Ramos (cell line): Measurements from ENCODE around the gene DSCAM.

Source experiments
- in situ Hi-C: fragments of 300-500 bp; cut with MboI; formaldehyde crosslinking; loops from one replicate; pipeline ENCODE4 v1.14.3; 2022; ENCODE audit warnings: low sequenced_read_pairs; ENCODE audit not compliant: unreplicated experiment

DSCAM gene

DNA sequence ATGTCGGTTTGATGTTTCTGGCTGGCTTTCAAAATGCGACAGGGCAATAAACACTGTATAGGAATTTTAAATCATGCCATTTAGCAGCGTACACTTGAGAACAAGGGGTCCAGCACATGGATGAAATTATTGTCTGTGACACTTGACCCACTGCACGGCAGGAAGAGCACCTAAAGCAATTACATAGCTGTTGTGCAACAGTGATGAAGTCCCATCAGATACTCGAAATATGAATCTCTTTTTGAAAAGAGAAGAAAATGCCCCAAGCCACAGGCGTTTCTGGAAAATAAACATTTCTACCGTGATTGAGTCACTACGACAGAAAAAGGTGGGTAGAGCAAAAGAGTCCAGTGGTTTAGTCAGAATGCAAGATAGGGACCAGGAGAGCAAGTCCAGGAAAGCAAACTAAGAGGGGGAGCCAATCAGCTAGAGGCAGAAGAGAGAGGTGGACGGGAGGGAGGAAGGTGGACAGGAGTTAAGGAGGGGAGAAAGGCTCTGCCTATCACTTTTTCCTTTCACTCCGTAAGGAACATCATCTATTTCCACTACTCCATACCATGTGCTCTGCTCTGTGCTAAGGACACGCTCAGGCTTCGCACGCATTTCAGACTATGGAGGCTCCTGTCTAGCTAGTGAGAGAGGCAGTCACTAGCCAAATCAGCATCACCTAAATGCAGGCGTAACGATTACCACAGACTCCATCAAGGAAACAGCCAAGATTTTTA lies 6.4 kb downstream of the DSCAM start:
- in situ Hi-C loops: no loop called here

DNA sequence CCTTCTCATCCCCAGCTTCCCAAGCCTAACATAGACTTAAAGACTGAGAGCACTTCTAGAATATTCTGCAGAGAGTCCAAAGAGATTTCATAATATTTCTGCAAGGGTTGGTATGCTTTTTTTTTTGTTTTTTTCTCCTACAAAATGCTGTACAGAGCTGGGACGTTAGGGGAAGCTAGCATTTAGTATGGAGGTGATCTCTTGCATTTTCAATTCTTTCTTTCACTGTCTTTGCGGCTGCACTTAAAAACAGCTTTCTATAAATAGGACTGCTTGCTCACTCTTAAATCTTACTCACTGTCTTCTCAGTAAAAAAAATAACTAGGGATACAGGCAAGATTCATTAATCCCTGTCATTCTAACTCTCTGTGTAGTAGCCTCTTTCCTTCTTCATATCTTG lies 7.4 kb downstream of the DSCAM start:
- in situ Hi-C loops: no loop called here

DNA sequence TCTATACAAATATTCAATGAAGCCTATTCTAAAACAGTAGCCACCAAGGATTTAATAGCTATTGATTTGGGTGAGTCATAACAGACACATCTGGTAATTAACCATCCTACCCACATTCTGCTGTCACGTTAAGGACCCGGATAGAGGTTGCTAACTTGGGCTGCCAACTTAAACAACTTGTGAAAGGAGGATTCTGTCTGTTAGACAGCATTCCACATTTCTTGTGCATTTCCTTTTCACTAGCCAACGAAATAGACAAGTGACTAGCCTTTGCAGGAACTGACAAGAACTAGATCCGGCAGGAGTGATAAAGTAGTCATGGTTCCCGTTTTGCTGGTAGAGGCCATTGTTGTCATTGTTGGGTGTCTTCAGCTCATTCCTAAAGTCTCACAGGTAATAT lies 9.5 kb downstream of the DSCAM start:
- in situ Hi-C loops: no loop called here

DNA sequence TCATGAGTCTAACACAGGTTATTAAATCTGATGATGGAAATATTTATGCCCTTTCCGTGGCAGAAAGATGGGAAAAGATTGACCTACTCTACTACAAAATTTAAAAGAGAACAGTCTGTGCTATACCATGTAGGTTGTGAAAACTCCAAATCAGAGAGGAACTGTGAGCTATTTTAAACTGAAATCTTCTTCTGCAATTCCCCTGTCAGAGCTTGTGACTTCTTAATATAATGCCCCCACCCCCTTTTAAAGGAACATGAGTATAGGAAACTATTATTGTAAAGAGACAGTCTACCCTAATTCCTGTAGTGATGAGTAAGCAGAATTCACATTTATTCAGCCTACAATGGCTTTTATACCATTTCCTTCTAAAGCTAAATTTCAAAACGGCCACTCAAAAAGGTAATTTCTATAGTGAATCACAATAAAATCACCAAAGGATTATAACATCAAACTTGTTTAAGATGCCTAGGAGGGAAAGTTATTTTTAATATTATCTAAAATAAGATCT lies 11.7 kb downstream of the DSCAM start:
- in situ Hi-C loops: no loop called here

DNA sequence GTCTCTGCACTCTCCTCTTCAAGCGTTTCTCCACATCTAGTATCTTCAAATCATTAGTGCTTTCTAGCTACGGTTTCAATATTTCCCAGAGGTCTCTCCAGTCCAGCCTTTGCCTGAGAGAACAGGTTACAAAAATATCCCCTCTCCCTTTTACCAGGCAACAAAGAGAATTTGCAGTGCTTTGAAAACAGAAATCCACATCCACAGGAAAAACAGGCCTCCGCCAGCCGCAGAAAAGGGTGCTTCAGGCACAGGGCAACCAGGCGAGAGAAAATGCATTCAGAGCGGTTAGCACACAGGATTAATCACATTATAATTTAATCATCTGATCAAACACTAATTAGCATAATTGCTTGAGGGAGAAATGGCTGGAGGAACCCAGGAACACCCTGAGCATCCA lies 13.8 kb downstream of the DSCAM start:
- in situ Hi-C loops: no loop called here

DNA sequence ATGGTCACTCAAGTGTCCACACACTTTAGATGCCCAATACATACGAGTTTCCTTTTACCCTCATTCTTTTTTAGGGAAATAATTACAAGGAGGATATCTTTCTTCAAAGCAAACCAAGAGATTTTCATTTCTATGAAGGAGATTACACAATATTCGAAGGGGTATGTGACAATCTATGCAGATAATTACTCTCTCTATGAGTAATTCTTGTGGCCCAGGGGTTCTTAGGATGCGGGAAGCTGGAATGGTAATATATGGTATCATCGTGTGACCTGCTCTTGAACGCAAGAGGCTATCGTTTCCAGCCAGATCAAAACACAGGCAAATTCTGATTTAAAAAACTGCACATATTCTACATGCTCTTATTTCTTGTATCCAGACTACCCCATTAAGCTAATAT lies 14.6 kb downstream of the DSCAM start:
- in situ Hi-C loops: no loop called here

DNA sequence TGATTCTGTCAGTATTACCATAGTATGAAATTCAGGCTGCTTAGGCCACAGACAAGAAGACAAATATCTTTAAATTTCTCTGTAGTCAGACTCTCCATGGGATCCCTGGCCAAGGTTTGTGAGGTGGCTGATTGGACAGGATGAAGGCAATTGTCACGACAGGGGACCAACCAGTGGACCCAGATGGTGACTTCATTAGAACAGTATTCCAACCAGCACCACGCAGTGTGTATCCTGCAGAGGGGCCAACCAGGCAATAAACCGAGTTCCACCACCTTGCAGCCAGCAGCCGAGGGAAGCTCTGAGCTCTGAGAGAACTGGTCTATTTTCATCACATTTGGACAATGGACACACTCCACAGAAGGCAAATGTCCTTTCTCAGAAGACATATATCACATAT lies 16.1 kb downstream of the DSCAM start:
- in situ Hi-C loops: no loop called here

DNA sequence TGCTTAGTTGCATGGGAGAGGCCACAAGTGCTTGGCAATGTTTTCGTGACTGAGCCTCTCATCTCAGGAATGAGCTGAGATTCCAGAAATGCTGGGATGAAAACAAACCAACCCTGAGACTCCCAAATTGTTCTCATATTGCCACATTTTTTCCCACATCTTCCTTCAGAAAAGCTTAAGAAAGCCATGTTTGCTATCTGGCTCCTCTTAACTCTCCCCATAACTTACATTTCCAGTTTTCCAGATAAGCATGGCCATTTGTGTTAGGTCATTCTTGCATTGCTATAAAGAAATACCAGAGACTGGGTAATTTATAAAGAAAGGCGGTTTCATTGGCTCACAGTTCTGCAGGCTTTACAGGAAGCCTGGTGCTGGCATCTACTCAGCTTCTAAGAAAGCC lies 17.2 kb downstream of the DSCAM start:
- in situ Hi-C loops: no loop called here

DNA sequence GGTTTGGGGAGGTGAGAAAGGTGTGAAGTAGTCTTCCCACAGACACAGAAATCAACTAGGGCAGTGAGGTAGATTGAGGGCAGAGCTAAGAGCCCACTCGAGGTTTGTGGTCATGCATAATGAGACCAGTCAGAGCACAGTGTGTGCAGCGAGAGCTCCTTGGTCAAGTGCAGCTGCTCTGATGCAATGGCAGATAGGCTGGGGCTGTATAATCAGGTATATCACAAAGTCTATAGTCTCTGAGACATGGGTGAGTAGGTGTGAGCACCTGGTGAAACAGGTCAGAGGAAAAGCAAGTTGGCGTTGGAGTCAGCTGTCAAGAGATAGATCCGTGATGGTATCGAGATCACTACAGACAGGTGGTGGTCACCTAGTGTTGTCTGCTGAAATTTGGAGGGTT lies 17.6 kb downstream of the DSCAM start:
- in situ Hi-C loops: no loop called here

DNA sequence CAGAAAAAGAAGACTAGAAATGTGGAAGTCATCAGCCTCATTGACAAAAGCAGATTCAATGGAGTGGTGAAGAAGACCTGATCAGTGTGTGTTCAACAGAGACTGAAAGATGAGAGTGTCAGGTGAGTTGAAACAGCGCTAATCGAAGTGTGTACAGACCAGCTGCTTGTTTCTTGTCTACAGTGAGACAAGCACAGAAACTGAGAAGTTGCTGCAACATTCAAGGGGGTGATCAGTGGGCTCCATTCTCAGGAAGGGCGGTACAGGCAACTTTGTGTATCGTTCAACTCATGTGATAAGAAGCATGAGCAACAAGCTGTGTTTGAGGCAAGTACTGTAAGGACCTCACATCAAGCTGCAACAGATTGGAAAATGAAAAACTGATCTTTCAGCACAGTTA lies 19.4 kb downstream of the DSCAM start:
- in situ Hi-C loops: no loop called here

DNA sequence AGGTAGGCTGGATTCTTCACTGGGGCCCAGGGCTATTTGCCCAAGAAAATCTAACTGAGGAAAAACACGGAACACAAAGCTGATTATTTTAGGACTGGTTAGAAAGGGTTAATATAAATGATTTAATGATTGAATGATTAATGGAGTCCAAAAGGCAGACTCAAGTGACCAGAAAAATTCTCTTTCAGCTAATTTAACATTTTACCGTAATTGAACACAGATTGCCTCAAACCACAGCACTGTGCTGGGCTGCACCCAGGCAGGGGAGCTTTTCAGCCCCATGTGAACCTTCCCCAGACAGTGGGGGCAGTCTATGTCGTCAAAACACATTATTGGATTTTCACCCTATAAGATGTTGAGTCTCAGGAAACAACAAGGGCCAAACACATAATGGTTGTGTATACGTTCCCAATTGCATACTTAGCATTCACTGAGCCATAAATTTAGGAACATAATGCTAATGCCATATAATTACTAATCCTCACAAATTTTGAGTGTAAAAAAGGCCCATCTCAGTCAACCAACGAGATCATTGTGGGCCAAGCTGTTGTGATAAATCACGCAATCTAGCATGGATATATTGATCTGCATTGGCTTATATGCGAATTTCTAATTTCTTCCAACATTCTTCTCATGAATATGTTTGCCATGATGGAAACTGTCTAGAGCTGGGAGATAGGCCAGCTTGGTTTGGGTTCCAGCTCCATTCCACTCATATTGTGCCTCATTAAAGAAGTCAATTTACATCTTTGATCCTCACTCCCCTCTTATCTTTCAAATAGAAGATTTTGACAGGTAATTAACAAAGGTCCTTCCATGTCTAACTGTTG lies 27.7 kb downstream of the DSCAM start:
- in situ Hi-C loops: no loop called here

DNA sequence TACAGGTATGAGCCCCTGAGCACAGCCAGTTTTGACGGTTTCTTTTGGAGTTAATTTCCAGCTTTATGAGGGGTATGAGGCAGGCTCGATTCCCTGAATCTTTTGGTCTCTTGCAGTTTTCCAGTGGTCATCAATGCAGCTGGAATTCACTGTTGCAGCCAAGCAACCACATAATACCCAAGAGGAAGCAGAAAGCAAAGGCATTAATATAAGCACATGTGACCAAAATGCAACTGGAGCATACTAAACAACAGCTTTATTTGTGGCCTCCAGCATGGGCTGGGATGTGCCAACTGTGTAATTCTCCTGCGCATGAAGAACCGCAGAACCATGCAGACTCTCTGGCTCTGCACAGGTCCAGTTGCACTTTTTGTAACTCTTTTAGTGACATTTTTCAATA lies 33.0 kb downstream of the DSCAM start:
- in situ Hi-C loops: no loop called here

DNA sequence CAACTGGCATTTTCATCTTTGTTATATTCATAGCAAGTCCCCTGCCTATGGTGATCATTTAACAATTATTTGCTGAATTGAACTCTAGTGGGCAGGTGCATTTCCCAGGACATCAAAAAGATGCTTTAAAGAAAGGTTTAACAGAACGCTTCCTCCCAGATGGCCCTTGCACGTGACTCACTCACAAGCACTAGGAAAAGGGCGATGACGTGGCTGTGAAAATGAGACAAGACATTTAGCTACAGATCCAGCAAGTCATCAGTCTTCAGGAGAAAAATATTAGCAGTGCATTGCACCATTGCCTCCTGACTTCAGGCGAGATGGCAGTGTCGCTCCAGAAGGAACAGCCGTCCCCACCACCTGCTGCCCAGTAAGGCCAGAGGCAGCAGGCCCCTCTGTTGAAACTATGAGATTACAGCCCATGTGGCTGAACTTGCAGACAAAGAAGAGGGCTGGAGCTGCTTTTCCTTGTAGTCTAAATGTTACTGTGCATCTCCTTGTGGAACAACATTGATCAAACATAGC lies 37.2 kb downstream of the DSCAM start:
- in situ Hi-C loops: no loop called here

DNA sequence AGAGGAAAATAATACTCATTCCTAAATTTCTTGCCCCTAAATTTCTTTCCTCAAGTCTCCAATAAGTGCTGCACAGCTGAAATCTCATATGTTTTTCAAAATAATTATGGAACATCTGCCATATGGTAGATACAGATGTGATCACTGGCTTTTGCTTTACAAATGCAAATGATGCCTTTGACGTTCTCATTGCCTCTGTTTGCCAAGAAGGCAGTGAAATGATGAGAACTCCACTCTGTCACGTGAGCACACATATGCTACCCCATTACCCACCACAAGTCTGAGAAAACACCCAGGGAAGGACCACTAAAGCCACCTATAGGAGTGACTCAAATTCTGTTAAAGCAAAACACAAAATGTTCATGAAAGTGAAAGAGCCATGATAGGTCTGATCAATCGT lies 43.9 kb downstream of the DSCAM start:
- in situ Hi-C loops: no loop called here

DNA sequence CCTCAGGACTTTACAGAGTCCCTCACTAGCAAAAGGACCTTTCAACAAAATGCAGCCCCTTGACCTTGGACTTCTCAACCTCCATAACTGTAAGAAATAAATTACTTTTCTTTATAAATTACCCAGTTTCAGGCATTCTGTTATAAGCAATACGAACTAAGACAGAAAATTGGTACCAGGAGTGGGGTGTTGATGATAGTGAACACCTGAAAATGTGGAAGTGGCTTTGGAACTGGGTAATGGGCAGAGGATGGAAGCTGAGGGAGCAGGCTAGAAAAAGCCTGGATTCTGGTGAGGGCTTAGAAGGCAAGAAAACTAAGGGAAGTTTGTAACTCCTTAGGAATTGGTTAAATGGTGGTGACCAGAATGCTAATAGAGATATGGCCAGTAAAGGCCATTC lies 46.8 kb downstream of the DSCAM start:
- in situ Hi-C loops: no loop called here

DNA sequence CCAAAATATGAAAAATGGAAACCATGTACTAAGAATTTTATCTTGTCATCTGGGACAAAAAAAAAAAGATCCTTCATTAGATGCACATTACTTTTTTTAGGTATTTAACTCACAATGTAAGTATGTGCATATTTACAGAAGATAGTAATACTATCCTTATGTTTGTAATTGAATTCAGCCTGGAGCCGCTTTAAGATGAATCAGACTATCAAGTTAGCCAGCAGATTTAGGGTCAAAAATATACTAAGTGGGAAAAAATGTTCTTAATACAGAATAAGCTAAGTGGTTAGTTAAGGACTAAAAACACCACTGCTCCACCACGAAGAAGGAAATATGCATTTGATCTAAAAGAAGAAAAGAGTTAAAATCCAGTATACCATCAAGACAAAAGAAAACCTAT lies 49.1 kb downstream of the DSCAM start:
- in situ Hi-C loops: no loop called here

DNA sequence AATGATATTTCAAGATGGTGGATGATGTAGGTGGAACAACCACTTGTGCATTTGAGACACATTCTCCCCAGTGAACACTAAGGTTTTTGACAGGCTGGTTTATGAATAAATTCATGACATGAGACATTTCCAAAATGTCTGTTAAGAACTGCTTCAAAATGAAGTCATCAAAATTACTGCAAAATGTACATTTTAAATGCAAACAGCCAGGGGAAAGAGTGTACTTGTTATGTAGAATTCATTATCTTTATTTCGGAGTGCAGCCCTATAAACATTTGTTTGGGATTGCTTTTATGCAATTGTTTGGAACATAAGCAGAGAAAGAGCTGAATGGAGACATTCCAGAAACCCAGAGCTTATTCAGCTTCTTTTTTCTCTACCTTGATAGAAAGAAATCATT lies 49.5 kb downstream of the DSCAM start:
- in situ Hi-C loops: no loop called here

DNA sequence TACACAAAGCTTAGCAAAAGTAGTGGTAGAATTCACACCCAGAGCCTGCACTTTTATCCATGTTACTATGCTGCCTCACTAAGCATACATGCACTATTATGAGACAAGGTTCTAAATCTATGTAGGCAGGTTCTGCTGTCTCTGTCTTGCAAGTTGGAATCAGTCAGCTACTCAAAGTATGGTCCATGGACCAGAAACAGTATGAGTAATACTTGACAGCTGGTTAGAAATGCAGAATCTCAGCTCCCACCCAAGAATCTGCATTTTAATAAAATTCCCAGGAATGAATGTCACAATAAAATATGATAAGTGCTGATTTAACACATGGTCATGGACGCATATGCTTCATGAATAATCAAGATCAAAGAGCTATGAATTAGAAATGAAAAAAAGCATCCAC lies 50.5 kb downstream of the DSCAM start:
- in situ Hi-C loops: no loop called here

DNA sequence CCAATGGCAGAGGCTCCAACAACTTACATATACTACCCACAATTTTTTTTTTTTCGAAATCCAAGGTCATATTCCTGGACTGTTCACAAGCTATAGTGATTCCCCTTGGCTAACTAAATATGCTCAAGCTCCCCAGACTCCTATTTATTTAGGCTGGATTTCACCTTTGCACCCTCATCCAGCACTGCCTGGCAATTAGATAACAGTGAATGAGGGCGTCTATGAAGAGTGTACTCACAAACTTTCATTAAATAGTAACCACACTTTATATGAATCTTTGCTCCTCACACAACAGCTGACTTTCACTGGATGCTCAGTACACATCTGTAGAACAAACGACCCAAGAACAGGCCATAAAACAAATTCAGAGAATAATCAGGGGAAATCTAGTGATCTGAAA lies 51.6 kb downstream of the DSCAM start:
- in situ Hi-C loops: no loop called here

DNA sequence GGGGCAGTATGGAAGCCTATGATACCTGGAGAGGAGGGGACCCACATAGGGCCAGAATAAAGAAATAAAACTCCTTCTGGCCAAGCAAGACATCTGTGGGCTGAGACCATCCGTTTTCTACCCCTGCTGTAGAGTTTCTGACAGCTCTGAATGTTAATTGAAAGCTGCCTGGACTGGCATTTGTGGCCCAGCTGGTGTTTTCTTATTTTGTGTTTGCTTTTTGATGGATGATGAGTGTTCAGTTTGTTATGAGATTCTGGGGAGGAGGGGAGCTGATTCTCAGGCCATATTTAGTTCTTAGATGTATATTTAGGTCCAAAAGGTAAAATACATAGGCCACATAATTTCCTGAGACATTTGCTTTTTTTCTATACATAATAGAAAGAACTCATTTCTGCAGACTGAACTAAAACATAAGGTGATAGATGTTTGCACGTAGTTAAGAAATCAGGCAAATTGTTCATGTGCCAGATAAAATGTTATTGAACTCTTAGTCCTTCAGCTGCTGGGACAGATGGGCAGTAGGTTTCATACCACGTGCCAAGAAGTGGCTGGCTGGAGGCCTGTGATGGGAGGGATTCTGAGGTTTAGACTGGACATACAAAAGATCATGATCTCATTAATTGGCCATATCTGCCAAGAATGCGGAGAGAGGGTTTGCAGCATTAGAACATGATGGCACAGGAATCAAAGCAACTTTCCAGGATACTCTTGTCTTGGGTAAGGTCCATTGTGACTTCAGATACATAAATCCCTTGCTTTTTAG lies 54.1 kb downstream of the DSCAM start:
- in situ Hi-C loops: no loop called here

DNA sequence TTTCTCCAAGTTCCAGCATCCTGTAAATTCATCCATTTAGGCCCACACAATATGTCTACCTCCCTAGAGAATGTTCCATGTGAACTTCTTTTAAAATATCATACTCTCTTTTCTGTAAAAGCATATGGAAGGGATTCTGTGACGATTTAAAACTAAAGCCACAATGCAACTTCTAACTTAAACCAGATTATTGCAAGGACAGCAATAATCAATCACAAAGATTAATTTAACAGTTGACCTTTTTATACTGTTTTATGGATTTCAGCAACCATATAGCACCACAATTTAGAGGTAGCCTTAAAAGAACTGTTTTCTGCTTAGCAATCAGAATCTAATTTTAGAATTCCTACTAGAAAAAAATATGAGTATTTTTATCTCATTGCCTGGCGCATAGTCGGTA lies 58.3 kb downstream of the DSCAM start:
- in situ Hi-C loops: no loop called here
